PFSK-1 (cell line): ENCODE data around the gene TOGARAM1.

Experiments
- POLR2AphosphoS5 ChIP-seq: IDR thresholded peaks from 2 replicates; pipeline ENCODE4 v1.6.1; 2012; ENCODE audit warnings: low read depth, mild to moderate bottlenecking, control low read depth, low read length, moderate library complexity
- SIN3A ChIP-seq: IDR thresholded peaks from 2 replicates; pipeline ENCODE4 v1.6.1; 2012; ENCODE audit warnings: mild to moderate bottlenecking, low read length, moderate library complexity, borderline replicate concordance; ENCODE audit not compliant: insufficient read depth

DNA sequence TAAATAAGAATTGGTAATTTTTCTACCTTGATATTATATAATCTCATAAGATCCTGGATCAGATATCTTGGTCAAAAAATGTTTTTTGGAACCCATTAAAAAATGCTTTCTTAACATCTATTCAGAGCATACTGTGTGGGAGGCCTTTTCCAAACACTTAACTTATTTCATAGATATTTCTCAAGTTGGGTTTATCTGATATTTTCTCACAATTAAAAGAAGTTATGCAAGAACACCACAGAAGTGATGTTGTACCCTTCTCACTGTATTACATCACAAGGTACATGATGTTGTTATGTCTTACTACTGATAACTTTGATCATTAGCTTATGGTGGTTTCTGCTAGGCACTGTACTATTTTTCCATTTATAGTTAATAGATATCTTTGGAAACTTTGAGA, 98.6 kb downstream of the TOGARAM1 start:
- no peak for TF ChIP-seq POLR2AphosphoS5
- no peak for TF ChIP-seq SIN3A
